Erythroblast (primary cell): ENCODE data around the gene ASCL3.

Experiments used
- GATA1 ChIP-seq: IDR thresholded peaks from 2 replicates; pipeline ENCODE4 v1.6.1; 2011; ENCODE audit warnings: low read depth, mild to moderate bottlenecking, control low read depth, low read length, moderate library complexity
- POLR2A ChIP-seq: IDR thresholded peaks from 2 replicates; pipeline ENCODE4 v1.6.1; 2011; ENCODE audit warnings: mild to moderate bottlenecking, low read length

DNA sequence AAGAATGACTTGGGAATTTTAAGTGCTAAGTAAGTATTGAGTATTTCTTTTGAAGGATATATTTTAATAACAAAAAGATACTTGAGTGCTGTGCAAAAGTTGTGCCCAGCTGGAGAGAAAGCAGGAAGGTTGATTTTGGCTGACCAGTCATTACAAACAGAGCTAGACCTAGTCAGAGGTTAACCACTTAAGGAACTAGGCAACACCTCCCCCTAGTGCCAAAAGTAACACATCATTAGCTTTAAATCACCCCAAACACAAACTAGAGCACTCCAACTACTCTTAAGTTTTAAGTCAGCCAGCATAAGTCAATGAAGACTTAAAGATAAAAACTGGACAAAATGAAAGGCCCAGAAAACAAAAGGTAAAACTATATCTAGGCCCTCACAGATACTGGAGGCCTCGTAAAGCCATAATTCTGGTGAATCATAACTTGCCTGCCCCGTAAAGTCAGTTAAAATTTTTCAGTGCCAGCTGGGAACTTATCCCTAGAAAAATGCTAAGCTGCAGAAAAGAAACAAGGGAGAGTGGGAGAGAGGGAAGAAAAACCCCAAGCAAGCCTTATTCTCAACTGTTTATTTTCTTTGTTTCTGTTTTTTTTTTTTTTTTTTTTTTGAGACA is 16.8 kb upstream of the ASCL3 start:
- TF ChIP-seq POLR2A (no peak), GATA1 (no peak)
